HL-60 (cell line): ENCODE data around the gene MUC21.

ENCODE experiments used
- CTCF ChIP-seq: IDR thresholded peaks from one replicate; pipeline ENCODE4 v1.5.1; 2011; ENCODE audit warnings: low read length, control low read depth, inconsistent platforms; ENCODE audit not compliant: insufficient read depth
- GABPA ChIP-seq: IDR thresholded peaks from 2 replicates; pipeline ENCODE4 v1.6.1; 2012; ENCODE audit warnings: low read depth
- POLR2AphosphoS5 ChIP-seq: IDR thresholded peaks from 2 replicates; pipeline ENCODE4 v1.6.1; 2012; ENCODE audit warnings: low read depth
- SPI1 ChIP-seq: IDR thresholded peaks from 2 replicates; pipeline ENCODE4 v1.6.1; 2012; ENCODE audit warnings: low read depth, mild to moderate bottlenecking, borderline replicate concordance
- TF ChIP-seq, protein P1 (sequence below): IDR thresholded peaks from 2 replicates; pipeline ENCODE4 v1.6.1; 2012; ENCODE audit warnings: low read depth; ENCODE audit not compliant: insufficient replicate concordance

DNA sequence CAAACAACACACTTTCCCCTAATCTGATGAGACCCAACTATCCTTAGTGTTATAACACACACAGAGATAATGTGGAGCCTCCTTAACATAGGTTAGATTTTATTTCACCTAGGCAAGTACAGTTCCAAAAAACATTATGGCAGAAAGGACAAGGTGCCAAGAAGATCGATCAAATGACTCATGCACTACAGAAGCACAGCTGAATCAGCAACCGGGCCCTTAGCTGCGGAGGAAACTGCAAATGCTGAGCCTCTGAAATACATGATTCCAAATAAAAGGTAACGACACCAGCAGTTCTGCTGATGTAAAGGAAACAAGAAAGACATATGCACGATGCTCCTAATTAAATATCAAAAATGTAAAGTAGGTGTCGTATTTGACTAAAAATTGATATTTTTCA, 19.9 kb upstream of the MUC21 start:
- TF ChIP-seq CTCF, result no peak
- TF ChIP-seq GABPA, result no peak
- TF ChIP-seq POLR2AphosphoS5, result no peak
- no peak for TF ChIP-seq SPI1
- TF ChIP-seq, protein P1, sequence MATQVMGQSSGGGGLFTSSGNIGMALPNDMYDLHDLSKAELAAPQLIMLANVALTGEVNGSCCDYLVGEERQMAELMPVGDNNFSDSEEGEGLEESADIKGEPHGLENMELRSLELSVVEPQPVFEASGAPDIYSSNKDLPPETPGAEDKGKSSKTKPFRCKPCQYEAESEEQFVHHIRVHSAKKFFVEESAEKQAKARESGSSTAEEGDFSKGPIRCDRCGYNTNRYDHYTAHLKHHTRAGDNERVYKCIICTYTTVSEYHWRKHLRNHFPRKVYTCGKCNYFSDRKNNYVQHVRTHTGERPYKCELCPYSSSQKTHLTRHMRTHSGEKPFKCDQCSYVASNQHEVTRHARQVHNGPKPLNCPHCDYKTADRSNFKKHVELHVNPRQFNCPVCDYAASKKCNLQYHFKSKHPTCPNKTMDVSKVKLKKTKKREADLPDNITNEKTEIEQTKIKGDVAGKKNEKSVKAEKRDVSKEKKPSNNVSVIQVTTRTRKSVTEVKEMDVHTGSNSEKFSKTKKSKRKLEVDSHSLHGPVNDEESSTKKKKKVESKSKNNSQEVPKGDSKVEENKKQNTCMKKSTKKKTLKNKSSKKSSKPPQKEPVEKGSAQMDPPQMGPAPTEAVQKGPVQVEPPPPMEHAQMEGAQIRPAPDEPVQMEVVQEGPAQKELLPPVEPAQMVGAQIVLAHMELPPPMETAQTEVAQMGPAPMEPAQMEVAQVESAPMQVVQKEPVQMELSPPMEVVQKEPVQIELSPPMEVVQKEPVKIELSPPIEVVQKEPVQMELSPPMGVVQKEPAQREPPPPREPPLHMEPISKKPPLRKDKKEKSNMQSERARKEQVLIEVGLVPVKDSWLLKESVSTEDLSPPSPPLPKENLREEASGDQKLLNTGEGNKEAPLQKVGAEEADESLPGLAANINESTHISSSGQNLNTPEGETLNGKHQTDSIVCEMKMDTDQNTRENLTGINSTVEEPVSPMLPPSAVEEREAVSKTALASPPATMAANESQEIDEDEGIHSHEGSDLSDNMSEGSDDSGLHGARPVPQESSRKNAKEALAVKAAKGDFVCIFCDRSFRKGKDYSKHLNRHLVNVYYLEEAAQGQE, result no peak
